ENCODE measurements around the gene TRAF3IP1. TPM values are rescaled to one million over a fixed set of nuclear protein-coding genes. Genes with fewer than 3 reads are reported as not detected.
"Not testable (repeated sequence)": the region's sequence is repeated elsewhere in the genome, so short reads cannot be mapped to it uniquely, and the experiment has no call there.

Gene TRAF3IP1
- total RNA-seq, 4 donors from 2014 or later = 11.6 to 17.4 (median 15.7) TPM

GRCh38 chr2:238399094-238399493, 78.8 kb downstream of the TRAF3IP1 start:
- Histone ChIP-seq H3K4me3 (no peak overlapping the region), H3K9me3 (no peaks in the 10 kb centered on the region), H3K27ac (no peak overlapping the region), H3K27me3 (no peaks in the 10 kb centered on the region), H3K36me3 (peaks cover 0 to 31% (median 0%) of the 10 kb centered on the region in 3 donors), H3K4me1 (no peaks in the 10 kb centered on the region)
- TF ChIP-seq CTCF (IDR thresholded peaks at IDR 0.05) (no peak), POLR2A (IDR thresholded peaks at IDR 0.05) (no peak), EP300 (IDR thresholded peaks at IDR 0.05) (no peak)
- DNase-seq (ENCODE audit: low spot score in 2 of 2) = no peak
- 80 to 81% methylated on average over 2 of the region's 2 CpGs for WGBS, 2 donors

- WGBS, 2 donors = 88 to 89% methylated on average over 8 of the region's 8 CpGs
- peaks cover 0 to 31% (median 0%) of the 10 kb centered on the region in 3 donors for H3K36me3 ChIP-seq
These were observed 81.2 kb downstream of the TRAF3IP1 start for GRCh38 chr2:238401551-238401950.

GRCh38 chr2:238403632-238404405, 83.5 kb downstream of the TRAF3IP1 start:
- Histone ChIP-seq H3K36me3 (peaks cover 0 to 24% (median 0%) of the 10 kb centered on the region in 3 donors), H3K4me3 (no peak overlapping the region), H3K27me3 (no peaks in the 10 kb centered on the region), H3K27ac (no peak overlapping the region), H3K4me1 (peaks cover 0 to 5% (median 0%) of the 10 kb centered on the region in 4 donors), H3K9me3 (no peaks in the 10 kb centered on the region)
- no peak for TF ChIP-seq CTCF (IDR thresholded peaks at IDR 0.05)
- no peak for TF ChIP-seq POLR2A (IDR thresholded peaks at IDR 0.05)
- no peak for TF ChIP-seq EP300 (IDR thresholded peaks at IDR 0.05)
- WGBS, 2 donors = 88 to 90% methylated on average over 21 of the region's 21 CpGs
- DNase-seq (ENCODE audit: low spot score in 2 of 2) = no peak

More at GRCh38 chr2:238401551-238401950, 81.2 kb downstream of the TRAF3IP1 start:
- H3K27ac ChIP-seq = no peak overlapping the region
- no peaks in the 10 kb centered on the region for H3K27me3 ChIP-seq
- no peaks in the 10 kb centered on the region for H3K9me3 ChIP-seq
- no peak overlapping the region for H3K4me3 ChIP-seq
- TF ChIP-seq CTCF (IDR thresholded peaks at IDR 0.05) (no peak), EP300 (IDR thresholded peaks at IDR 0.05) (no peak), POLR2A (IDR thresholded peaks at IDR 0.05) (no peak)
- no peak for DNase-seq (ENCODE audit: low spot score in 2 of 2)
- H3K4me1 ChIP-seq = no peaks in the 10 kb centered on the region

GRCh38 chr2:238404406-238405216, 84.3 kb downstream of the TRAF3IP1 start:
- Histone ChIP-seq H3K4me3 (no peak overlapping the region), H3K4me1 (peaks cover 0 to 10% (median 0%) of the 10 kb centered on the region in 4 donors), H3K9me3 (no peaks in the 10 kb centered on the region), H3K27ac (no peak overlapping the region), H3K36me3 (peaks cover 0 to 18% (median 0%) of the 10 kb centered on the region in 3 donors), H3K27me3 (no peaks in the 10 kb centered on the region)
- 80 to 81% methylated on average over 19 of the region's 19 CpGs for WGBS, 2 donors
- no peak for DNase-seq (ENCODE audit: low spot score in 2 of 2)
- no peak for TF ChIP-seq CTCF (IDR thresholded peaks at IDR 0.05)
- no peak for TF ChIP-seq EP300 (IDR thresholded peaks at IDR 0.05)
- no peak for TF ChIP-seq POLR2A (IDR thresholded peaks at IDR 0.05)

- not testable (repeated sequence) for H3K4me3 ChIP-seq; H3K27me3 ChIP-seq; DNase-seq (ENCODE audit: low spot score in 2 of 2); H3K4me1 ChIP-seq; H3K27ac ChIP-seq; H3K9me3 ChIP-seq
- WGBS, 2 donors = 90% methylated on average over 4 of the region's 4 CpGs
- H3K36me3 ChIP-seq = peaks cover 0 to 12% (median 0%) of the 10 kb centered on the region in 3 donors
These were observed 84.9 kb downstream of the TRAF3IP1 start for GRCh38 chr2:238405217-238405555.
